Endothelial cell of umbilical vein (primary cell): Measurements from ENCODE around the gene DNMT1.

Experiments used
- CTCF ChIP-seq, 2 donors: IDR thresholded peaks; 1 replicate in 1 of 2; 2 replicates in 1 of 2; pipeline ENCODE4 v1.5.1; 2011; ENCODE audit warnings: low read length in 2 of 2, mild to moderate bottlenecking in 2 of 2, moderate library complexity in 2 of 2, control low read depth in 1 of 2, inconsistent platforms in 1 of 2, low read depth in 1 of 2; ENCODE audit not compliant: insufficient read depth in 1 of 2; ENCODE audit errors: extremely low read depth in 1 of 2
- MAX ChIP-seq: IDR thresholded peaks from 2 replicates; pipeline ENCODE4 v1.6.1; 2011; ENCODE audit not compliant: insufficient read depth, insufficient read length
- POLR2AphosphoS5 ChIP-seq: IDR thresholded peaks from 2 replicates; pipeline ENCODE4 v1.6.1; 2012; ENCODE audit warnings: low read depth, mild to moderate bottlenecking, control low read depth, low read length, moderate library complexity; ENCODE audit not compliant: insufficient read depth

GRCh38 chr19:10084803-10085202 is 110.0 kb downstream of the DNMT1 start:
- TF ChIP-seq POLR2AphosphoS5 (no peak), MAX (no peak), CTCF (IDR thresholded peaks at IDR 0.05; ENCODE audit: extremely low read depth in 1 of 2, insufficient read depth in 1 of 2, low read depth in 1 of 2, low read length in 2 of 2) (no peak)
